GM12878 (cell line): ENCODE results near the gene KRTAP10-3.
A peak's percentile ranks its signal among the peaks of the same experiment; 100 is the strongest.

Source experiments
- CBFB ChIP-seq: IDR thresholded peaks from 2 replicates; pipeline ENCODE4 v1.6.1; 2016; ENCODE audit warnings: antibody characterized with exemption, low read depth
- FOXM1 ChIP-seq: IDR thresholded peaks from 2 replicates; pipeline ENCODE4 v1.6.1; 2012; ENCODE audit warnings: low read depth, mild to moderate bottlenecking, inconsistent platforms, low read length, moderate library complexity
- HCFC1 ChIP-seq: fragments of 150-350 bp; IDR thresholded peaks from 2 replicates; pipeline ENCODE4 v1.6.1; 2014; ENCODE audit warnings: low read length
- HDAC2 ChIP-seq: fragments of 200-600 bp; sonication (generic); IDR thresholded peaks from 2 replicates; pipeline ENCODE4 v1.6.1; 2017
- JUND ChIP-seq: IDR thresholded peaks from 2 replicates; pipeline ENCODE4 v1.6.1; 2012; ENCODE audit warnings: low read depth, mild to moderate bottlenecking, low read length, improper control_type of control experiment, moderate library complexity
- MYC ChIP-seq: IDR thresholded peaks from 2 replicates; pipeline ENCODE4 v1.6.1; 2011; ENCODE audit warnings: mild to moderate bottlenecking, low read length, moderate library complexity, inconsistent platforms; ENCODE audit not compliant: insufficient read depth, insufficient replicate concordance, insufficient read length, severe bottlenecking
- POLR2AphosphoS2 ChIP-seq: IDR thresholded peaks from 2 replicates; pipeline ENCODE4 v1.6.1; 2011; ENCODE audit warnings: low read depth, mild to moderate bottlenecking, low read length, improper control_type of control experiment, moderate library complexity
- RAD21 ChIP-seq: IDR thresholded peaks from 2 replicates; pipeline ENCODE4 v1.6.1; 2011; ENCODE audit warnings: mild to moderate bottlenecking, low read depth, low read length, moderate library complexity; ENCODE audit not compliant: insufficient read depth
- RUNX3 ChIP-seq: IDR thresholded peaks from 2 replicates; pipeline ENCODE4 v1.6.1; 2012; ENCODE audit warnings: low read length, inconsistent platforms
- TF ChIP-seq, protein P1 (sequence below), 3 experiments: IDR thresholded peaks in 2 of 3; conservative IDR thresholded peaks in 1 of 3; 2 replicates each; pipeline ENCODE4 v1.5.1; 2011; ENCODE audit warnings: low read depth in 3 of 3, low read length in 3 of 3, mild to moderate bottlenecking in 3 of 3, control low read depth in 2 of 3, moderate library complexity in 2 of 3, inconsistent platforms in 1 of 3, mixed read lengths in 1 of 3; ENCODE audit not compliant: control insufficient read depth in 2 of 3, insufficient read depth in 1 of 3; ENCODE audit errors: extremely low read depth in 1 of 3
- TF ChIP-seq, protein P2 (sequence below): fragments of 450-650 bp; IDR thresholded peaks from 2 replicates; pipeline ENCODE4 v1.6.1; 2014; ENCODE audit warnings: mild to moderate bottlenecking
- TF ChIP-seq, protein P3 (sequence below): IDR thresholded peaks from 2 replicates; pipeline ENCODE4 v1.6.1; 2012; ENCODE audit warnings: low read depth, low read length, improper control_type of control experiment

- TF ChIP-seq, protein P1, sequence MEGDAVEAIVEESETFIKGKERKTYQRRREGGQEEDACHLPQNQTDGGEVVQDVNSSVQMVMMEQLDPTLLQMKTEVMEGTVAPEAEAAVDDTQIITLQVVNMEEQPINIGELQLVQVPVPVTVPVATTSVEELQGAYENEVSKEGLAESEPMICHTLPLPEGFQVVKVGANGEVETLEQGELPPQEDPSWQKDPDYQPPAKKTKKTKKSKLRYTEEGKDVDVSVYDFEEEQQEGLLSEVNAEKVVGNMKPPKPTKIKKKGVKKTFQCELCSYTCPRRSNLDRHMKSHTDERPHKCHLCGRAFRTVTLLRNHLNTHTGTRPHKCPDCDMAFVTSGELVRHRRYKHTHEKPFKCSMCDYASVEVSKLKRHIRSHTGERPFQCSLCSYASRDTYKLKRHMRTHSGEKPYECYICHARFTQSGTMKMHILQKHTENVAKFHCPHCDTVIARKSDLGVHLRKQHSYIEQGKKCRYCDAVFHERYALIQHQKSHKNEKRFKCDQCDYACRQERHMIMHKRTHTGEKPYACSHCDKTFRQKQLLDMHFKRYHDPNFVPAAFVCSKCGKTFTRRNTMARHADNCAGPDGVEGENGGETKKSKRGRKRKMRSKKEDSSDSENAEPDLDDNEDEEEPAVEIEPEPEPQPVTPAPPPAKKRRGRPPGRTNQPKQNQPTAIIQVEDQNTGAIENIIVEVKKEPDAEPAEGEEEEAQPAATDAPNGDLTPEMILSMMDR (IDR thresholded peaks at IDR 0.05 in 2 of 3, conservative IDR thresholded peaks at IDR 0.05 in 1 of 3; ENCODE audit: control insufficient read depth in 2 of 3, extremely low read depth in 1 of 3, insufficient read depth in 1 of 3, low read depth in 3 of 3, low read length in 3 of 3) = no peak
- TF ChIP-seq RUNX3 = peak; percentile 28; the same call in 1 of the 2 replicates
- no peak for TF ChIP-seq MYC
- TF ChIP-seq, protein P2, sequence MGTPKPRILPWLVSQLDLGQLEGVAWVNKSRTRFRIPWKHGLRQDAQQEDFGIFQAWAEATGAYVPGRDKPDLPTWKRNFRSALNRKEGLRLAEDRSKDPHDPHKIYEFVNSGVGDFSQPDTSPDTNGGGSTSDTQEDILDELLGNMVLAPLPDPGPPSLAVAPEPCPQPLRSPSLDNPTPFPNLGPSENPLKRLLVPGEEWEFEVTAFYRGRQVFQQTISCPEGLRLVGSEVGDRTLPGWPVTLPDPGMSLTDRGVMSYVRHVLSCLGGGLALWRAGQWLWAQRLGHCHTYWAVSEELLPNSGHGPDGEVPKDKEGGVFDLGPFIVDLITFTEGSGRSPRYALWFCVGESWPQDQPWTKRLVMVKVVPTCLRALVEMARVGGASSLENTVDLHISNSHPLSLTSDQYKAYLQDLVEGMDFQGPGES = no peak
- no peak for TF ChIP-seq RAD21
- TF ChIP-seq CBFB = no peak
- no peak for TF ChIP-seq POLR2AphosphoS2
- TF ChIP-seq HDAC2 = no peak
- no peak for TF ChIP-seq FOXM1
- no peak for TF ChIP-seq JUND
- TF ChIP-seq, protein P3, sequence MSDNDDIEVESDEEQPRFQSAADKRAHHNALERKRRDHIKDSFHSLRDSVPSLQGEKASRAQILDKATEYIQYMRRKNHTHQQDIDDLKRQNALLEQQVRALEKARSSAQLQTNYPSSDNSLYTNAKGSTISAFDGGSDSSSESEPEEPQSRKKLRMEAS = no peak
- no peak for TF ChIP-seq HCFC1
These were observed 25.2 kb upstream of the KRTAP10-3 start for GRCh38 chr21:44583800-44584147.
